ENCODE results near the gene ERICH4.

ERICH4 gene

GRCh38 chr19:41442473-41443355 is at the start of gene ERICH4:
Gene ERICH4 (plus strand): TSS chr19:41443156. CDS start chr19:41443170, 14 bp downstream.
- Histone ChIP-seq H3K27ac (ENCODE audit: low read depth, low read length) (no peak within 1 kb of the TSS), H3K27me3 (ENCODE audit: control insufficient read depth in 5 of 5, insufficient read depth in 4 of 5, low read length in 5 of 5) (peaks cover 3 to 24% (median 9%) of the 10 kb centered on the region in 5 donors), H3K4me1 (ENCODE audit: control insufficient read depth in 5 of 5, insufficient read depth in 5 of 5, low read length in 5 of 5) (peaks cover 7 to 15% (median 9%) of the 10 kb centered on the region in 5 donors), H3K9ac (ENCODE audit: low read length in 5 of 5) (no peak within 1 kb of the TSS), H3K36me3 (ENCODE audit: control insufficient read depth in 5 of 5, insufficient read depth in 5 of 5, low read length in 5 of 5) (peaks cover 0 to 5% (median 4%) of the 10 kb centered on the region in 5 donors), H3K4me3 (ENCODE audit: low read depth in 1 of 5, low read length in 5 of 5) (no peak within 1 kb of the TSS), H3K9me3 (ENCODE audit: control insufficient read depth in 5 of 5, low read length in 5 of 5) (no peaks in the 10 kb centered on the region)

- Histone ChIP-seq H3K36me3 (ENCODE audit: control insufficient read depth in 5 of 5, insufficient read depth in 5 of 5, low read length in 5 of 5) (peaks cover 0 to 18% (median 16%) of the 10 kb centered on the region in 5 donors), H3K4me3 (ENCODE audit: low read depth in 1 of 5, low read length in 5 of 5) (no peak overlapping the region), H3K9me3 (ENCODE audit: control insufficient read depth in 5 of 5, low read length in 5 of 5) (no peaks in the 10 kb centered on the region), H3K4me1 (ENCODE audit: control insufficient read depth in 5 of 5, insufficient read depth in 5 of 5, low read length in 5 of 5) (peaks cover 9 to 29% (median 25%) of the 10 kb centered on the region in 5 donors), H3K9ac (ENCODE audit: low read length in 5 of 5) (no peak overlapping the region), H3K27me3 (ENCODE audit: control insufficient read depth in 5 of 5, insufficient read depth in 4 of 5, low read length in 5 of 5) (no peaks in the 10 kb centered on the region), H3K27ac (ENCODE audit: low read depth, low read length) (no peak overlapping the region)
These were observed 47.6 kb upstream of the ERICH4 start for GRCh38 chr19:41395355-41395754.

- Histone ChIP-seq H3K4me1 (ENCODE audit: control insufficient read depth in 5 of 5, insufficient read depth in 5 of 5, low read length in 5 of 5) (peaks cover 9 to 37% (median 28%) of the 10 kb centered on the region in 5 donors), H3K4me3 (ENCODE audit: low read depth in 1 of 5, low read length in 5 of 5) (peak within 1 kb of the TSS; percentile 90 to 99 (median 95)), H3K27ac (ENCODE audit: low read depth, low read length) (peak within 1 kb of the TSS; percentile 97), H3K27me3 (ENCODE audit: control insufficient read depth in 5 of 5, insufficient read depth in 4 of 5, low read length in 5 of 5) (no peaks in the 10 kb centered on the region), H3K9ac (ENCODE audit: low read length in 5 of 5) (peak within 1 kb of the TSS; percentile 16 to 97 (median 92)), H3K36me3 (ENCODE audit: control insufficient read depth in 5 of 5, insufficient read depth in 5 of 5, low read length in 5 of 5) (peaks cover 0 to 7% (median 0%) of the 10 kb centered on the region in 5 donors), H3K9me3 (ENCODE audit: control insufficient read depth in 5 of 5, low read length in 5 of 5) (no peaks in the 10 kb centered on the region)
These were observed 45.6 kb upstream of the ERICH4 start, which contains the start of the genes BCKDHA and EXOSC5 for GRCh38 chr19:41397086-41398049. Gene BCKDHA (plus strand): TSS chr19:41397818. CDS start chr19:41397828, 10 bp downstream. Gene EXOSC5 (minus strand): TSS chr19:41397359. CDS start chr19:41397328, 31 bp downstream.

- peak overlapping the region; percentile 97 for H3K27ac ChIP-seq (ENCODE audit: low read depth, low read length)
- H3K36me3 ChIP-seq (ENCODE audit: control insufficient read depth in 5 of 5, insufficient read depth in 5 of 5, low read length in 5 of 5) = peaks cover 0 to 11% (median 2%) of the 10 kb centered on the region in 5 donors
- H3K9ac ChIP-seq (ENCODE audit: low read length in 5 of 5) = peak overlapping the region; percentile 16 to 97 (median 92)
- peaks cover 10 to 39% (median 28%) of the 10 kb centered on the region in 5 donors for H3K4me1 ChIP-seq (ENCODE audit: control insufficient read depth in 5 of 5, insufficient read depth in 5 of 5, low read length in 5 of 5)
- H3K27me3 ChIP-seq (ENCODE audit: control insufficient read depth in 5 of 5, insufficient read depth in 4 of 5, low read length in 5 of 5) = no peaks in the 10 kb centered on the region
- peak overlapping the region; percentile 84 to 99 (median 95) for H3K4me3 ChIP-seq (ENCODE audit: low read depth in 1 of 5, low read length in 5 of 5)
- no peaks in the 10 kb centered on the region for H3K9me3 ChIP-seq (ENCODE audit: control insufficient read depth in 5 of 5, low read length in 5 of 5)
These were observed 44.9 kb upstream of the ERICH4 start for GRCh38 chr19:41398050-41398418.

GRCh38 chr19:41398598-41398997 is 44.4 kb upstream of the ERICH4 start:
- H3K9me3 ChIP-seq (ENCODE audit: control insufficient read depth in 5 of 5, low read length in 5 of 5) = no peaks in the 10 kb centered on the region
- H3K9ac ChIP-seq (ENCODE audit: low read length in 5 of 5) = peak overlapping the region; percentile 7 to 97 (median 92)
- peaks cover 11 to 43% (median 28%) of the 10 kb centered on the region in 5 donors for H3K4me1 ChIP-seq (ENCODE audit: control insufficient read depth in 5 of 5, insufficient read depth in 5 of 5, low read length in 5 of 5)
- no peak overlapping the region for H3K27ac ChIP-seq (ENCODE audit: low read depth, low read length)
- H3K27me3 ChIP-seq (ENCODE audit: control insufficient read depth in 5 of 5, insufficient read depth in 4 of 5, low read length in 5 of 5) = no peaks in the 10 kb centered on the region
- H3K4me3 ChIP-seq (ENCODE audit: low read depth in 1 of 5, low read length in 5 of 5) = peak overlapping the region; percentile 84 to 99 (median 95)
- peaks cover 0 to 16% (median 4%) of the 10 kb centered on the region in 5 donors for H3K36me3 ChIP-seq (ENCODE audit: control insufficient read depth in 5 of 5, insufficient read depth in 5 of 5, low read length in 5 of 5)

- Histone ChIP-seq H3K9ac (ENCODE audit: low read length in 5 of 5) (peak overlapping the region; percentile 7 to 97 (median 89)), H3K27me3 (ENCODE audit: control insufficient read depth in 5 of 5, insufficient read depth in 4 of 5, low read length in 5 of 5) (no peaks in the 10 kb centered on the region), H3K4me3 (ENCODE audit: low read depth in 1 of 5, low read length in 5 of 5) (peak overlapping the region in 3 of 5 donors; percentile 95 to 99 (median 98)), H3K9me3 (ENCODE audit: control insufficient read depth in 5 of 5, low read length in 5 of 5) (no peaks in the 10 kb centered on the region), H3K4me1 (ENCODE audit: control insufficient read depth in 5 of 5, insufficient read depth in 5 of 5, low read length in 5 of 5) (peaks cover 11 to 43% (median 28%) of the 10 kb centered on the region in 5 donors), H3K27ac (ENCODE audit: low read depth, low read length) (no peak overlapping the region), H3K36me3 (ENCODE audit: control insufficient read depth in 5 of 5, insufficient read depth in 5 of 5, low read length in 5 of 5) (peaks cover 0 to 17% (median 4%) of the 10 kb centered on the region in 5 donors)
These were observed 43.9 kb upstream of the ERICH4 start for GRCh38 chr19:41399091-41399490.

GRCh38 chr19:41399525-41399924 is 43.4 kb upstream of the ERICH4 start:
- Histone ChIP-seq H3K27me3 (ENCODE audit: control insufficient read depth in 5 of 5, insufficient read depth in 4 of 5, low read length in 5 of 5) (no peaks in the 10 kb centered on the region), H3K4me1 (ENCODE audit: control insufficient read depth in 5 of 5, insufficient read depth in 5 of 5, low read length in 5 of 5) (peaks cover 11 to 43% (median 28%) of the 10 kb centered on the region in 5 donors), H3K27ac (ENCODE audit: low read depth, low read length) (no peak overlapping the region), H3K36me3 (ENCODE audit: control insufficient read depth in 5 of 5, insufficient read depth in 5 of 5, low read length in 5 of 5) (peaks cover 0 to 17% (median 4%) of the 10 kb centered on the region in 5 donors), H3K4me3 (ENCODE audit: low read depth in 1 of 5, low read length in 5 of 5) (no peak overlapping the region), H3K9ac (ENCODE audit: low read length in 5 of 5) (peak overlapping the region in 1 of 5 donors; percentile 41), H3K9me3 (ENCODE audit: control insufficient read depth in 5 of 5, low read length in 5 of 5) (no peaks in the 10 kb centered on the region)

GRCh38 chr19:41401483-41401882 is 41.5 kb upstream of the ERICH4 start:
- Histone ChIP-seq H3K9ac (ENCODE audit: low read length in 5 of 5) (no peak overlapping the region), H3K9me3 (ENCODE audit: control insufficient read depth in 5 of 5, low read length in 5 of 5) (no peaks in the 10 kb centered on the region), H3K4me3 (ENCODE audit: low read depth in 1 of 5, low read length in 5 of 5) (no peak overlapping the region), H3K36me3 (ENCODE audit: control insufficient read depth in 5 of 5, insufficient read depth in 5 of 5, low read length in 5 of 5) (peaks cover 0 to 22% (median 4%) of the 10 kb centered on the region in 5 donors), H3K27me3 (ENCODE audit: control insufficient read depth in 5 of 5, insufficient read depth in 4 of 5, low read length in 5 of 5) (no peaks in the 10 kb centered on the region), H3K27ac (ENCODE audit: low read depth, low read length) (no peak overlapping the region), H3K4me1 (ENCODE audit: control insufficient read depth in 5 of 5, insufficient read depth in 5 of 5, low read length in 5 of 5) (peaks cover 16 to 56% (median 28%) of the 10 kb centered on the region in 5 donors)

GRCh38 chr19:41402010-41402409 is 40.9 kb upstream of the ERICH4 start:
- Histone ChIP-seq H3K27me3 (ENCODE audit: control insufficient read depth in 5 of 5, insufficient read depth in 4 of 5, low read length in 5 of 5) (no peaks in the 10 kb centered on the region), H3K9me3 (ENCODE audit: control insufficient read depth in 5 of 5, low read length in 5 of 5) (no peaks in the 10 kb centered on the region), H3K27ac (ENCODE audit: low read depth, low read length) (no peak overlapping the region), H3K9ac (ENCODE audit: low read length in 5 of 5) (peak overlapping the region in 1 of 5 donors; percentile 48), H3K4me1 (ENCODE audit: control insufficient read depth in 5 of 5, insufficient read depth in 5 of 5, low read length in 5 of 5) (peaks cover 13 to 56% (median 23%) of the 10 kb centered on the region in 5 donors), H3K4me3 (ENCODE audit: low read depth in 1 of 5, low read length in 5 of 5) (no peak overlapping the region), H3K36me3 (ENCODE audit: control insufficient read depth in 5 of 5, insufficient read depth in 5 of 5, low read length in 5 of 5) (peaks cover 0 to 22% (median 4%) of the 10 kb centered on the region in 5 donors)

Measured in subcutaneous abdominal adipose tissue (tissue), 5 donors.